Measurements from ENCODE around the gene LDAH.

The LDAH gene

GRCh38 chr2:20635675-20636584 lies 187.0 kb downstream of the LDAH start:
- peak; percentile 78 for DNase-seq (ENCODE audit: low spot score)

DNA sequence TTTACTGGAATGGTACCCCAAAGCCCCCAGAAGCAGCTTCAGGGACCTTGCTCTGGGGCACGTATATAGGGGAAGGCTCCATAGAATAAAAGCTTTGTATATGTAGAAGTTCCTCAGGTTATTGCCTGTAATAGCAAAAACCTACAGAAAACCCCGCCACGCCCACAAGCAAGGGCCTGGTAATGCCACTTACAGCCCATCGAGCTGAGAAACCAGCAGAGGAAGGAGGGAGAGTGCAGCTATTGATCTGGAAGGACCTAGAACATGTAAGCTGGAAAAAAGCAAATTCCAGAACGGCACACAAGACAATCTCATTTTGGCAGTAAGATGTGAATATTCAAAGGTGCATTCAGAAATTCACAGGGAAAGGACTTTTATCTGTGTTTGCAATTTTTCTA lies 187.8 kb downstream of the LDAH start:
- DNase-seq (ENCODE audit: low spot score), result peak; percentile 33

DNA sequence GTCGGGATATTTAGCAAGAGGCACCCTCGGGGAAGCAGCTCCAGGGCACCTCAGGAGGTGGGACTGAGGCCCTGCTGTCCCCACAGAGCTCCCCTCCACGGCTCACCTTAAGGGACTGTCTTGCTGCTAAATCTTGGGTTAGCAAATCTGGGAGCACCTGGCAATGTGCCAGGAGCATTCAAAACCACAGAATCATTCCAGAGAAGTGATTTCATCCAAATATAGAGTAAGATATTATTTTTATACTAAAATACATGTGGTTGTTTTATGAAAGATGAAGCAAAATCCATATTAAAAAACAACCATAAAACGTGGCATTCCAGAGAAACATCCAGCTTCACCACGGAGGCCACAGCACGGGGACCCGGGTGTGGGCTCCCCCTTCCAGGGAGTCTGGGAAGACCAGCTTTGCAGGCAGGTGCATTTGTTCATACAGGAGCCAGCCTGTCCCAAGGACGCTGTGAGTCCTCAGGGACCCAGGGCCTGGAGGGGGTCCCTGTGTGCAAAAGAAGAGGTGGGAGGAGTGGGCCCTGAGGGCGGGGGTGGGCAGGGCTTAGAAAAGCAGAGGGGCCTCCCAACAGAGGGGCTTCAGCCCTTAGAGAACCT lies 188.3 kb downstream of the LDAH start:
- peak; percentile 64 for DNase-seq (ENCODE audit: low spot score)
